GM18951 (cell line): Measurements from ENCODE around the gene SET.
A peak's percentile ranks its signal among the peaks of the same experiment; 100 is the strongest.
"Not testable (repeated sequence)": the region's sequence is repeated elsewhere in the genome, so short reads cannot be mapped to it uniquely, and the experiment has no call there.

Experiments used
- POLR2A ChIP-seq: IDR thresholded peaks from 4 replicates; pipeline ENCODE4 v1.6.1; 2011; ENCODE audit warnings: mild to moderate bottlenecking; ENCODE audit not compliant: insufficient read length, insufficient read depth; ENCODE audit errors: extremely low read depth
- in situ Hi-C: fragments of 300-500 bp; cut with MboI; formaldehyde crosslinking; loops from one replicate; pipeline ENCODE4 v1.12.0; 2022; ENCODE audit warnings: low sequenced_read_pairs, mixed read lengths, inconsistent platforms; ENCODE audit not compliant: unreplicated experiment

Gene SET

DNA sequence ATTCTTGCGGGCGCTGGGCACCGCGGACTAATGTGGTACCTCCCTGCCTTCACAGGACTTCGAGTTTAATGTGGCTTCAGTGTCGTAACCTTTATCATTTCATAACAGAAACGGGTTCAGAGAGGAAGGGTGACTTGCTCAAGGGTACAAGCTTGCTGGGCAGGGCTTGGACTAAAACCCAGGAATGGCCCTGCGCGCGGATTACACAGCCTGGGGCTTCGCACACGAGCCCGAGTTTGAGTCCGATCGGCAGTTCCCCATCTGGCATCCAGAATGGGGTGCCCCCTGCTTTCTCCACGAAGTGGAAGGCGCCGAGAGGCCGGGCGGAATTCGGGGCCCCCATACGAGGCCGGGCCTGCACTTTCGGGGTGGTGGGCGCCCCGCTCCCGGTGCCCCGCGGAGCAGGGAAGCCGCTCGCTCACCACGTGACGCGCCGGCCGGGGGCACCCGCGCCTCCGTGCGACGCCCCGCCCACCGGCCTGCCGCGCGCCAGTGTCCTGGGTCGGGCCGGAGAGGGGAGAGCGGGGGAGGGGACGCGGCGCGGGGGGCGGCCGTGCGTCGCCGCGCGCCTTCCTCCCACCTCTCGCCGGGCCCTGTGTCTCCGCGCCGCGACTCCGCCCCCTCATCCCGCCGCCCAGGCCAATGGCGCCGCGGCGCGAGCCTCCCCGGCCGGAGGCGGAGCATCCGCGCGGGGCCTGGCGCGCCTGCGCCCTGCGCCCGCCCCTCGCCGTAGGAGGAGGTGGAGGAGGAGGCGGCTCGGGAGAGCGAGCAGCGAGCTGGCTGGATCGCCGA, at the start of gene SET:
Gene SET (plus strand): TSS at position 722 of the 792 bp plus-strand sequence. CDS start 361 bp downstream, outside the sequence.
- in situ Hi-C loops, result no loop called here
- TF ChIP-seq POLR2A, result peak; percentile 92

DNA sequence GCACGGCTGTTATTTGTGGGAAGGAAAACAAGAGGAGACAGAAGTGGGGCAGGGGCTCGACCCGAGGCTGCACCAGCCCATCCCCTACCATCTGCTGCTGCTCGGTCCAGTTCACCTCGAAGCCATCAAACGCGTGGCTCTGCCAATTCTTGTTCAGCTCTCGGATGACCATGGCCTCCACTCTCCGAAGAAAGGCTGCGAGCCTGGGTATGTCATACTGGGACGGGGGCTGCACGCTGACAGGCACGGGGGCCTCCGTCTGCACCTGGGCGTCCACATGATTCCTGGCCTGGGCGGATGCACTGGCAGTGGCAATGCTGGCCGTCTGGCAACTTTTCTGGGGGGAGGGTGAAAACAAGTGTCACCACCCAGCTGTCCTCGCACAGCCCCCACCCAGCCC, 48.4 kb upstream of the SET start:
- TF ChIP-seq POLR2A, result no peak
- in situ Hi-C loops, result no loop called here

DNA sequence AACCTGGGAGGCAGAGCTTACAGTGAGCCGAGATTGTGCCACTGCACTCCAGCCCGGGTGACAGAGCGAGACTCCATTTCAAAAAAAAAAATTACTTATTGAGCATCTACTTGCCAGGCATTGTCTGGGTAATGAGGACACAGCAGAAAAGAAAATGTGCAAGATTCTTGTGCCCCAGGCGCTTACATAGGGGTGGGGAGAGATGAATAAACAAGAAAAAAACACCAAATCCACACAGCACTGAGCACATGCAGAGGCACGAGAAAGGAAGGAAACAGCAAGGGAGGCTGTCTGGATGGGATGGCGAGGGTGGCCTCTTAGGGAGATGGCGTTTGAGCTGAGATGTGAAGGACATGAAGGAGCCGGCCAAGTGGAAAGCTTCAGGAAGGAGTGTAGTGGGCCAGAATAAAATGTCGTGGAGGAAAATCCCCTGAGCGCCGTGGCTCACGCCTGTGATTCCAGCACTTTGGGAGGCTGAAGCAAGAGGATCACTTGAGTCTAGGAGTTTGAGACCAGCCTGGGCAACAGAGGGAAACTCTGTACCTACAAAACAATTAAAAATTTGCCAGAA, 46.3 kb upstream of the SET start:
- in situ Hi-C loops, result no loop called here
- TF ChIP-seq POLR2A, result no peak

GRCh38 chr9:128643519-128644300, 45.3 kb upstream of the SET start:
- in situ Hi-C loops, result no loop called here
- TF ChIP-seq POLR2A, result no peak

DNA sequence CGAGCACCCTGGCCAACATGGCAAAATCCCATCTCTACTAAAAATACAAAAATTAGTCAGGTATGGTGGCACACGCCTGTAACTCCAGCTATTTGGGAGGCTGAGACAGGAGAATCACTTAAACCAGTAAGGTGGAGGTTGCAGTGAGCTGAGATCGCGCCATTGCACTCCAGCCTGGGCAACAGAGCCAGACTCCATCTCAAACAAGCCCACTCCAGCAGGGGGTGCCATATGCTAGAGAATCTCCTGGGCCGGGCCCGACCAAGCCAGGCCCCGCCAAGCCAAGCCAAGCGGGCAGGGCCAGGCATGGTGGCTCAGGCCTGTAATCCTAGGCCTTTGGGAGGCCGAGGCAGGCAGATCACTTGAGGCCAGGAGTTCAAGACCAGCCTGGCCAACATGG, 40.8 kb upstream of the SET start:
- in situ Hi-C loops, result not testable (repeated sequence)

GRCh38 chr9:128651798-128652197, 37.2 kb upstream of the SET start:
- no peak for TF ChIP-seq POLR2A
- in situ Hi-C loops, result no loop called here

DNA sequence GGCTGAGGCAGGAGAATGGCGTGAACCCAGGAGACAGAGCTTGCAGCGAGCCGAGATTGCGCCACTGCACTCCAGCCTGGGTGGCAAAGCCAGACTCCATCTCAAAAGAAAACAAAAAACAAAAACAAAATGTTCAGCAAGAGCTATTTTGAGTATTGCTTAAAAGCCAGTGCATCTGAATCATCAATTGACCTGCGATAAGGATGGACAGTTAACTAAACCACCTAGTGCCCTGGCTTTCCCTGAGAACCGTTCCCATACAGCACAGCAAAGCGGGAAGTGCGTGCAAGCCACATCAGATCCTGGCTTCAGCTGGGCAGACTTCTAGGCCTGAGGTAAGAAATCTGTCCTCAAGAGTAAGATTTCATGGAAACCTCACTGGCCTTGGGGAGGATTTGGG, 35.1 kb upstream of the SET start:
- in situ Hi-C loops, result no loop called here

GRCh38 chr9:128654481-128654880, 34.5 kb upstream of the SET start:
- in situ Hi-C loops, result no loop called here
- no peak for TF ChIP-seq POLR2A

More for the DNA sequence above, 35.1 kb upstream of the SET start:
- no peak for TF ChIP-seq POLR2A

GRCh38 chr9:128656416-128657343, 32.3 kb upstream of the SET start, which contains the start of gene DYNC2I2:
TSS of gene DYNC2I2 (minus strand) at chr9:128656847. CDS start at chr9:128656726, 121 bp downstream.
- peak; percentile 75 for TF ChIP-seq POLR2A
- in situ Hi-C loops, result no loop called here

GRCh38 chr9:128657344-128657704, 31.7 kb upstream of the SET start:
- in situ Hi-C loops, result no loop called here
- no peak for TF ChIP-seq POLR2A

DNA sequence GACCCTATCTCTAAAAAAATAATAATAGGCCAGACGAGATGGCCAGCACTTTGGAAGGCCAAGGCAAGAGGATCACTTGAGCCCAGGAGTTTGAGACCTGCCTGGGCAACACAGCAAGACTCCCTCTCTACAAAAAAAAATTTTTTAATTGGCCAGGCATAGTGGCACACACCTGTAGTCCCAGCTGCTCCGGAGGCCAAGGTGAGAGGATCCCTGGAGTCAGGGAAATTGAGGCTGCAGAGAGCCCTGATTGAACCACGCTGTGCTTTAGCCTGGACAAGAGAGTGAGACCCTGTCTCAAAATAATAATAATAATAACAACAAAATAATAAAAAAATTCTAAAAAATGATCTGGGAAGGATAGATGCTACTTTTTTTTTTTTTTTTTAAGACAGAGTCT, 31.2 kb upstream of the SET start:
- in situ Hi-C loops, result no loop called here
- TF ChIP-seq POLR2A, result no peak

DNA sequence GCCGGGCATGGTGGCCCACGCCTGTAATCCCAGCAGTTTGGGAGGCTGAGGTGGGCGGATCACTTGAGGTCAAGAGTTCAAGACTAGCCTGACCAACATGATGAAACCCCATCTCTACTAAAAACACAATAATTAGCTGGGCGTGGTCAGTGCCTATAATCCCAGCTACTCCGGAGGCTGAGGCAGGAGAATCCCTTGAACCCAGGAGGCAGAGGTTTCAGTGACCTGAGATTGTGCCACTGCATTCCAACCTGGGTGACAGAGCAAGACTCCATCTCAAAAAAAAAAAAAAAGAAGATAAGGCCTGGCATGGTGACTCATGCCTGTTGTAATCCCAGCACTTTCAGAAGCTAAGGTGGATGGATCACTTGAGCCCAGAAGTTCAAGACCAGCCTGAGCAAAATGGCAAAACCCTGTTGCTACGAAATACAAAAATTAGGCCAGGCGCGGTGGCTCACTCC, 22.5 kb upstream of the SET start:
- in situ Hi-C loops, result not testable (repeated sequence)

GRCh38 chr9:128669786-128670185, 19.2 kb upstream of the SET start:
- no peak for TF ChIP-seq POLR2A
- in situ Hi-C loops, result no loop called here
